HepG2 (cell line): ENCODE data around the gene PCNP. TPM values are rescaled to one million over a fixed set of nuclear protein-coding genes. Genes with fewer than 3 reads are reported as not detected.

ENCODE experiments used
- ARID3A ChIP-seq: IDR thresholded peaks from 2 replicates; pipeline ENCODE4 v1.6.1; 2012; ENCODE audit warnings: low read depth, low read length, improper control_type of control experiment
- HHEX ChIP-seq: IDR thresholded peaks from 2 replicates; pipeline ENCODE4 v1.6.1; 2016; ENCODE audit warnings: control low read depth
- HNF1B ChIP-seq: sonication (generic); formaldehyde crosslinking; IDR thresholded peaks from 2 replicates; pipeline ENCODE4 v1.5.1; 2020; ENCODE audit warnings: mild to moderate bottlenecking, moderate library complexity, missing genetic modification reagents
- THAP9 ChIP-seq: sonication (generic); formaldehyde crosslinking; IDR thresholded peaks from 2 replicates; pipeline ENCODE4; 2020; ENCODE audit warnings: missing genetic modification reagents, mild to moderate bottlenecking, borderline replicate concordance
- TIGD3 ChIP-seq: sonication (generic); formaldehyde crosslinking; IDR thresholded peaks from 2 replicates; pipeline ENCODE4 v1.5.1; 2020; ENCODE audit warnings: mild to moderate bottlenecking, missing genetic modification reagents, borderline replicate concordance
- ZBED4 ChIP-seq: sonication (generic); formaldehyde crosslinking; IDR thresholded peaks from 2 replicates; pipeline ENCODE4 v1.4.0; 2020; ENCODE audit warnings: missing genetic modification reagents, borderline replicate concordance
- ZNF251 ChIP-seq: sonication (generic); formaldehyde crosslinking; IDR thresholded peaks from 2 replicates; pipeline ENCODE4 v1.9.0; 2021; ENCODE audit warnings: mild to moderate bottlenecking, missing genetic modification reagents
- ZXDC ChIP-seq: sonication (generic); formaldehyde crosslinking; IDR thresholded peaks from 2 replicates; pipeline ENCODE4 v1.5.0; 2020; ENCODE audit warnings: mild to moderate bottlenecking, missing genetic modification reagents
- polyA plus RNA-seq, 8 experiments: library from polyadenylated mRNA; depleted of rRNA in 3 of 8; stranded (reverse) in 7 of 8; unstranded in 1 of 8; fragments of >200 nt; fragmentation: Illumina TruSeq in 4 of 8; extraction: Trizol in 4 of 8; gene quantifications; 2 replicates each; pipeline versions ENCODE4 v1.2.1 to v1.2.3, GENCODE V29; 2011 to 2016; ENCODE audit warnings: low read depth in 4 of 8, missing spikeins in 1 of 8, mixed read lengths in 1 of 8; ENCODE audit not compliant: insufficient read depth in 1 of 8
- total RNA-seq, 5 experiments: library from RNA; depleted of rRNA; stranded (reverse); fragments of >200 nt; fragmentation: Illumina TruSeq; extraction: Trizol; gene quantifications; 2 replicates each; pipeline ENCODE4 v1.2.3, GENCODE V29; 2016; ENCODE audit warnings: low read depth in 1 of 5

Gene PCNP
- total and polyA plus RNA-seq, 2 of the 13 experiments (the other 11 are each of a cell fraction or from before 2014, with no cell fraction given) = 44.1 to 78.2 TPM

- no peak for TF ChIP-seq ZBED4
- TF ChIP-seq ZXDC (CRISPR knock-in tag) = 0 out of 2 replicates have a peak, but pooled peaks have one; percentile 15
- no peak for TF ChIP-seq ARID3A
- TF ChIP-seq ZNF251 (CRISPR knock-in tag) = no peak
- peak; percentile 56; the same call in 1 of the 2 replicates for TF ChIP-seq TIGD3 (CRISPR knock-in tag)
- TF ChIP-seq THAP9 = no peak; the same call in 1 of the 2 replicates
- TF ChIP-seq HNF1B (CRISPR knock-in tag) = no peak; the same call in 1 of the 2 replicates
- no peak for TF ChIP-seq HHEX
Measured at GRCh38 chr3:101574388-101575112, 570 bp downstream of the PCNP start (continued).
